Gastrocnemius medialis (tissue), 4 donors: ENCODE measurements around the gene NTN1.

ENCODE experiments used
- POLR2A ChIP-seq, 2 donors: fragments of 450-650 bp; IDR thresholded peaks; one replicate each; pipeline ENCODE4 v1.6.1; 2017; ENCODE audit warnings: antibody characterized with exemption in 2 of 2, mild to moderate bottlenecking in 2 of 2, moderate library complexity in 2 of 2
- TF ChIP-seq, protein P1 (sequence below), 5 experiments: fragments of 450-650 bp in 3 of 5; fragments of 200-600 bp in 2 of 5; sonication (generic) in 2 of 5; IDR thresholded peaks in 4 of 5; conservative IDR thresholded peaks in 1 of 5; 1 replicate in 4 of 5; 2 replicates in 1 of 5; pipeline ENCODE4 v1.5.1; 2016 to 2019; ENCODE audit warnings: antibody characterized with exemption in 5 of 5, mild to moderate bottlenecking in 3 of 5, moderate library complexity in 3 of 5

DNA sequence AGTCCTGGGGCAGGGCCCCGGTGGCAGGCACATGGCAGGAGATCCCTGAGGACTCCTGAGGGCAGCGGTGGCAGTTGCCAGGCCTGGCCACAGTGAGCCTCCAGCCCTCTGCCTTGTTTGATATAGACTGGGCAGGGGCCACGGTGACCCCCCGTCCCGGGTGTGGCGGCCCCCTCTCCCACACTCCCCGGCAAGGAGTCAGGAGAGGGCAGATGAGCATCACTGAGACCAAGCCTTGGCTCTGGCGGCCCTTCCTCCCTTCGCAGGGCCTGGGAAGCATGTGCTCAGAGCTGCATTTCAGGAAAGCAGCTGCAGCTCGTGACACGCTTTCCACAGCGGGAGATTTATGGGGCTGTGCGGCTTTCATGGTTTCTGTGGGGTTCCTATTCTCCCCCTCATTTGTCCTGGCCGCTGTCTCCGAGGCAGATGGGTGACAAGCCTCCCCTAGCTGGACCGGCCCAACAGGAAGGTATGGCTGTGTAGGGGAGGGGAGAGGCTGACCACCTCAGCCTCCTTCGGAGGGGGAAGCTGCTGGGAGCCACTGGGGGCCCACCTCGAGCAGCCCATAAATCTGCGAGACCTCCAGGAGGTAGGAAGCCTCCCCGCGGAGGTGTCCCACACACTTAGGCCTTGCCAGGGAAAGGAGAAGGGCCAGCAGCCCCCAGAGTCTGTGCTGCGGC lies 211.4 kb downstream of the NTN1 start:
- TF ChIP-seq, protein P1, sequence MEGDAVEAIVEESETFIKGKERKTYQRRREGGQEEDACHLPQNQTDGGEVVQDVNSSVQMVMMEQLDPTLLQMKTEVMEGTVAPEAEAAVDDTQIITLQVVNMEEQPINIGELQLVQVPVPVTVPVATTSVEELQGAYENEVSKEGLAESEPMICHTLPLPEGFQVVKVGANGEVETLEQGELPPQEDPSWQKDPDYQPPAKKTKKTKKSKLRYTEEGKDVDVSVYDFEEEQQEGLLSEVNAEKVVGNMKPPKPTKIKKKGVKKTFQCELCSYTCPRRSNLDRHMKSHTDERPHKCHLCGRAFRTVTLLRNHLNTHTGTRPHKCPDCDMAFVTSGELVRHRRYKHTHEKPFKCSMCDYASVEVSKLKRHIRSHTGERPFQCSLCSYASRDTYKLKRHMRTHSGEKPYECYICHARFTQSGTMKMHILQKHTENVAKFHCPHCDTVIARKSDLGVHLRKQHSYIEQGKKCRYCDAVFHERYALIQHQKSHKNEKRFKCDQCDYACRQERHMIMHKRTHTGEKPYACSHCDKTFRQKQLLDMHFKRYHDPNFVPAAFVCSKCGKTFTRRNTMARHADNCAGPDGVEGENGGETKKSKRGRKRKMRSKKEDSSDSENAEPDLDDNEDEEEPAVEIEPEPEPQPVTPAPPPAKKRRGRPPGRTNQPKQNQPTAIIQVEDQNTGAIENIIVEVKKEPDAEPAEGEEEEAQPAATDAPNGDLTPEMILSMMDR (IDR thresholded peaks at IDR 0.05 in 4 of 5, conservative IDR thresholded peaks at IDR 0.05 in 1 of 5) = no peak
- no peak for TF ChIP-seq POLR2A (IDR thresholded peaks at IDR 0.05)
